ENCODE data around the gene ABCA4. TPM values are rescaled to one million over a fixed set of nuclear protein-coding genes. Genes with fewer than 3 reads are reported as not detected.

ABCA4 gene
- total RNA-seq, 1 experiment from 2014 or later = 0.22 TPM

DNA sequence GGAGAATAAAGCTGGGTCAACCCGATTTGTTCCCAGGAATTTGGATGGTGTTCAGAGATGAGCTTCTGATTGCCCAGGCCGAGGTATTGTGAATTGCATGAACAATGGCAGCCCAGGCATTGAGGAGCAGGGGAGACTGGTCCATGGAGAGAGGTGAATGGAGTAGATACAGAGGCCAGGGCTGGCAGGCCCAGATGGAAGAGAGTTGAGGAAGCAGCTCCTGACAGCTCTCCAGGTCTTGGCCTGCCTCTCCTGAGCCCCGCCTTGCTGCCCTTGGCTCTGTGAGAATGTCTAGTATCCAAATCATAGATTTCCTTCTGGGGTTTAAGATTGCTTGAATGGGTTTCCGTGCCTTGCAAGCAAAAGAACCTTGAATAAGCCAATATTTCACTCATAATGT lies 11.5 kb downstream of the ABCA4 start:
- no peak overlapping the region for H2AFZ ChIP-seq (ENCODE audit: low read depth, low read length, poor library complexity, severe bottlenecking)
- no peak overlapping the region for H3K4me3 ChIP-seq (replicated peaks in 1 of 2; ENCODE audit: low read depth in 1 of 2, low read length in 2 of 2)
- H3K4me2 ChIP-seq (ENCODE audit: low read length) = no peak overlapping the region
- H3K36me3 ChIP-seq (ENCODE audit: control insufficient read depth in 1 of 2, insufficient read depth in 2 of 2, low read length in 2 of 2) = no peaks in the 10 kb centered on the region
- H3K9me3 ChIP-seq (ENCODE audit: control insufficient read depth in 1 of 2, insufficient read depth in 1 of 2, low read depth in 1 of 2, low read length in 2 of 2) = no peaks in the 10 kb centered on the region
- CTCF ChIA-PET = no interaction called here
- H3K9me2 ChIP-seq (ENCODE audit: insufficient read depth) = no peaks in the 10 kb centered on the region
- H3K4me1 ChIP-seq (ENCODE audit: control insufficient read depth in 1 of 2, insufficient read depth in 2 of 2, low read length in 2 of 2) = peaks cover 4 to 18% of the 10 kb centered on the region in 2 experiments; a peak in 2 of 4 replicates
- intact Hi-C loops (cut with micrococcal nuclease) = no loop called here
- no TSS peak for BruUV-seq (replicated peaks)
- POLR2A ChIA-PET = no interaction called here
- H3K27me3 ChIP-seq (ENCODE audit: insufficient read depth, low read length) = no peaks in the 10 kb centered on the region
- DNase-seq (ENCODE audit: low read depth, low spot score) = no peak
- RAD21 ChIA-PET (ENCODE audit: low non-redundant PET in 1 of 2, low total read pairs in 2 of 2, uncharacterized antibody in 2 of 2, unreplicated experiment in 2 of 2) = no interaction called here
- TF ChIP-seq CBX3 (IDR thresholded peaks at IDR 0.05; ENCODE audit: low read depth) (no peak), SRF (IDR thresholded peaks at IDR 0.05; ENCODE audit: low read depth) (no peak), EGR1 (IDR thresholded peaks at IDR 0.05; ENCODE audit: low read depth) (no peak), FOSL1 (IDR thresholded peaks at IDR 0.05; ENCODE audit: low read depth) (no peak), SP1 (IDR thresholded peaks at IDR 0.05; ENCODE audit: low read depth) (no peak), YY1 (IDR thresholded peaks at IDR 0.05; ENCODE audit: extremely low read depth, insufficient replicate concordance, low read depth, low read length) (no peak), TCF7L2 (IDR thresholded peaks at IDR 0.05; ENCODE audit: borderline replicate concordance, extremely low read depth, insufficient read depth, insufficient read length) (no peak), EZH2 (IDR thresholded peaks at IDR 0.05) (no peak), RAD21 (IDR thresholded peaks at IDR 0.05; ENCODE audit: low read depth) (no peak)
- TF ChIP-seq, protein P1, sequence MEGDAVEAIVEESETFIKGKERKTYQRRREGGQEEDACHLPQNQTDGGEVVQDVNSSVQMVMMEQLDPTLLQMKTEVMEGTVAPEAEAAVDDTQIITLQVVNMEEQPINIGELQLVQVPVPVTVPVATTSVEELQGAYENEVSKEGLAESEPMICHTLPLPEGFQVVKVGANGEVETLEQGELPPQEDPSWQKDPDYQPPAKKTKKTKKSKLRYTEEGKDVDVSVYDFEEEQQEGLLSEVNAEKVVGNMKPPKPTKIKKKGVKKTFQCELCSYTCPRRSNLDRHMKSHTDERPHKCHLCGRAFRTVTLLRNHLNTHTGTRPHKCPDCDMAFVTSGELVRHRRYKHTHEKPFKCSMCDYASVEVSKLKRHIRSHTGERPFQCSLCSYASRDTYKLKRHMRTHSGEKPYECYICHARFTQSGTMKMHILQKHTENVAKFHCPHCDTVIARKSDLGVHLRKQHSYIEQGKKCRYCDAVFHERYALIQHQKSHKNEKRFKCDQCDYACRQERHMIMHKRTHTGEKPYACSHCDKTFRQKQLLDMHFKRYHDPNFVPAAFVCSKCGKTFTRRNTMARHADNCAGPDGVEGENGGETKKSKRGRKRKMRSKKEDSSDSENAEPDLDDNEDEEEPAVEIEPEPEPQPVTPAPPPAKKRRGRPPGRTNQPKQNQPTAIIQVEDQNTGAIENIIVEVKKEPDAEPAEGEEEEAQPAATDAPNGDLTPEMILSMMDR (IDR thresholded peaks at IDR 0.05 in 2 of 3, conservative IDR thresholded peaks at IDR 0.05 in 1 of 3; ENCODE audit: borderline replicate concordance in 1 of 3, insufficient read depth in 1 of 3, low read depth in 2 of 3, low read length in 2 of 3) = no peak
- TF ChIP-seq, protein P2, sequence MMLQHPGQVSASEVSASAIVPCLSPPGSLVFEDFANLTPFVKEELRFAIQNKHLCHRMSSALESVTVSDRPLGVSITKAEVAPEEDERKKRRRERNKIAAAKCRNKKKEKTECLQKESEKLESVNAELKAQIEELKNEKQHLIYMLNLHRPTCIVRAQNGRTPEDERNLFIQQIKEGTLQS (IDR thresholded peaks at IDR 0.05) = no peak
- no peaks in the 10 kb centered on the region for H3K79me2 ChIP-seq (ENCODE audit: insufficient read depth, low read length)
- ATAC-seq = no peak
- H3K9ac ChIP-seq (ENCODE audit: low read length) = no peak overlapping the region
- H4K20me1 ChIP-seq (ENCODE audit: insufficient read depth) = no peaks in the 10 kb centered on the region
- no peak overlapping the region for H3K27ac ChIP-seq (ENCODE audit: low read depth, low read length)
